ENCODE results near the gene ROBO1.
"Not testable (repeated sequence)": the region's sequence is repeated elsewhere in the genome, so short reads cannot be mapped to it uniquely, and the experiment has no call there.

Gene ROBO1

GRCh38 chr3:78736863-78737262 lies 1030.9 kb downstream of the ROBO1 start:
- DNase-seq (ENCODE audit: low read depth): no peak

- DNase-seq (ENCODE audit: low read depth): no peak
Observed at GRCh38 chr3:78734048-78734637, 1033.7 kb downstream of the ROBO1 start.

DNA sequence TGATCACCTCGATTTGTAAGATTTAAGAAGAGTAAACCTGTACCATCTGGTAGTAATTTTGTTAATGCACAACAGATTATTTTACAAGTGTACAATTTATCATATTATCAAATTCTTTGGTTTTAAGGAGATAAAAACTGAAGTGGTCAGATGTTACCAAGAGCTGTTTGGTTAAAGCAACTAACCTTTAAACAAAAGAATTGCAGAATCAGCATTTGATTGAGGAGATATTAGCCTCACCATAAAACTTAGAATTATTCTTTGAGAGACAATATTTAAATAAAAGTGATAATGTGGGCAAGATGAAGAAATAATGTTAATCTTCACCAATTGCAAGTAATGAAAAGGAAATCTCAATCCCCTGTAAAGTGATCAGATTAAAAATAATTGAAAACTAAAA lies 1034.9 kb downstream of the ROBO1 start:
- DNase-seq (ENCODE audit: low read depth): no peak

DNA sequence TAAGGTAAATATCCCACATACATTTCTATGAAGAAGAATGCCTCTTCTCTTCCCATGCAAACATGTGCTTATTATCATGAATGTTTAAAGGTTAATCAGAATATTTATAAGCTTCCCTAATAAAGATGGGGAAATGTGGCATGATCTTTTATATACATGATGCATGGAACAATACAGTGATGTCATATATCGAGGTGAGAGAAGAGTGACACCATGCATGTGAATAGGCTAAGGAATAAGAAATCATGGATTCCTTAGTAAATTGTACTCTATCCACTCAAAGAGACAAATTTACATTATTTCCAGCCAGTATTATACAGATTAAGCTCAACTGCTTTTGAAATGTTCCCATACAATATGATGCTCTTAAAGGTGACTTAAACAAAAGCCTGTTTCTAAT lies 1035.3 kb downstream of the ROBO1 start:
- DNase-seq (ENCODE audit: low read depth): no peak

DNA sequence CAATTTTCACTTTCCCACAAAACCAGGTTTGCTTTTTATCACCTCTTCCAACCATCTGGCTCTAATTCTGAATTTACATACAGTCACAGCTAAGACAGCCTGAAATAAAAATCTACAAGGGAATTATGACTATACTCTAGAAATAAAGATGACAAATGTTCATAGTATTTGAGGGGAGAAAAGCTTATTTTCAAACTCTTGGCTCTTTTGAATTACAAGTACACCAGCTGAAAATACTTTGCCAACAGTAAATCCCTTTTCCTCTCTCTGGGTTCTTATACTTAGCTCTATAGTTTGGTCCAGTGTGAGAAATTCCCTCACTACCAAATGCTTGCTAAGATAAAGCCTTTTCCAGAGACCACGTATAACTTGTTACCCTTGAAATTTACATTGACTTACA lies 1037.9 kb downstream of the ROBO1 start:
- no peak for DNase-seq (ENCODE audit: low read depth)

GRCh38 chr3:78728406-78729145 lies 1039.2 kb downstream of the ROBO1 start:
- no peak for DNase-seq (ENCODE audit: low read depth)

GRCh38 chr3:78726545-78726944 lies 1041.3 kb downstream of the ROBO1 start:
- no peak for DNase-seq (ENCODE audit: low read depth)

GRCh38 chr3:78725703-78726246 lies 1042.0 kb downstream of the ROBO1 start:
- no peak for DNase-seq (ENCODE audit: low read depth)

DNA sequence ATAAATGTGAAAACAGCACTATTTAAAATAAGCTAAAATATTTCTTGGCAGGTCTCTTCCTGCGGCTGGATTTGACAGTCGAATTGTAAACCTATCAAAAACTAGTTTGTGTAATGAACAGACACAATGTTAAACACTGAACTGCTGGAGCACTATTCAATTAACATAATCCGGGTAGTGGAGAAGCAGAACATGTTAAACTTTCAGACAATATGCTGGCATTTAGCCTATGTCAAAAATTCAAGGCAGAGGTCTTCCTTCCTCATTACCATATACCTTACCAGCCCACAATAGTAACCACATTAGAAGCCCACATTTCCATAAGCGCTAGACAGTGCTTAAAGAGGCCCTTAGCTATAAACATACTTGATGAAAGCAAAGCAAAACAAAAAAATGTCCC lies 1042.9 kb downstream of the ROBO1 start:
- DNase-seq (ENCODE audit: low read depth): no peak

DNA sequence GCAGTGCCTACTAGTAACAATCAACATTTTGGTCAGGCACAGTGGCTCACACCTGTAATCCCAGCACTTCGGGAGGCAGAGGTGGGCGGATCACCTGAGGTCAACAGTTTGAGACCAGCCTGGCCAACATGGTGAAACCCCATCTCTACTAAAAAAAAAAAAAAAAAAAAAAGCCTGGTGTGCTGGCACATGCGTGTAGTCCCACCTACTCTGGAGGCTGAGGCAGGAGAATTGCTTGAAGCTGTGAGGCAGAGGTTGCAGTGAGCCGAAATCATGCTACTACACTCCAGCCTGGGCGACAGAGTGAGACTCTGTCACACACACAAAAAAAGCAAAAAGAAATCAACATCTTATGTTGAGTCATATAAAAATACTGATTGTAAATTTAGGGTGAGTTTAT lies 1043.4 kb downstream of the ROBO1 start:
- not testable (repeated sequence) for DNase-seq (ENCODE audit: low read depth)

- no peak for DNase-seq (ENCODE audit: low read depth)
Observed at GRCh38 chr3:78721771-78722543, 1045.8 kb downstream of the ROBO1 start.

- no peak for DNase-seq (ENCODE audit: low read depth)
Observed at GRCh38 chr3:78718707-78719106, 1049.1 kb downstream of the ROBO1 start.

- no peak for DNase-seq (ENCODE audit: low read depth)
Observed at GRCh38 chr3:78717041-78717440, 1050.8 kb downstream of the ROBO1 start.

DNA sequence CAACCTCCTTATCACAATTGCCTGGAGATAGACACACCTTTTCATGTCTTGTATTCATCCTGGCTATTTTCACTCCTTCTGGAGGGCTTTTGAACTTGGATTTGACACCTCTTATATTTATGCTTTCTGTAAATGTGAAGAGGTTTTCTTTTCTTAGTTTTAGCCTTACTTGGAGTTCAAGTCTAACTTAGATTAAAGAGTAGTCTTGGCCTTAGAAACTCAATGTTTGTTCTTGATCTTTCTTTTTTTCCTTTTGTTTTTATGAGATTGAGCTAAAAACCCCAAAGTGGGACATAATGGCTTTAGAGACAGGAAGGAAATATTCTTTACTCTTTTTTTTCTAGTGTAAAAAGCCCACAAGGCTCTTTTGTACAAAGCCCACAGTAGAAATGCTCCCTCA lies 1054.9 kb downstream of the ROBO1 start:
- DNase-seq (ENCODE audit: low read depth): no peak

DNA sequence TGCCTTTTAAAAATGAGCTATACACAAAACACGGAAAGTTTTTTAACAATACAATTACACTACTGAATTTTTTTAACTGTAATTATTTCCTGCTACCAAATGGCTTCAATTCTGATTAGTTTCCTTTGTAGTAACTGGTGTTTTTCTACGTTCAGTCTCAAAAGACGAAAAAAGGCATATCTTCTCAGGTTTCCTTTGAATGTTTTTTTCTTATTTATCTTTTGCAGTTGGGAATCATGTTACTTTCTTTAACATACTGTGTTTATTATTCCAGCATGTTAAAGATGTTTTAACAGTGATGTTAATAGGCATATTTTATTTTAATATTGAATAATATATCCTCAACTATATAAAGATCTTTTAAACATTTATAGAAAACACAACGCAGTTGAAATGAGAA lies 1055.5 kb downstream of the ROBO1 start:
- DNase-seq (ENCODE audit: low read depth): no peak

DNA sequence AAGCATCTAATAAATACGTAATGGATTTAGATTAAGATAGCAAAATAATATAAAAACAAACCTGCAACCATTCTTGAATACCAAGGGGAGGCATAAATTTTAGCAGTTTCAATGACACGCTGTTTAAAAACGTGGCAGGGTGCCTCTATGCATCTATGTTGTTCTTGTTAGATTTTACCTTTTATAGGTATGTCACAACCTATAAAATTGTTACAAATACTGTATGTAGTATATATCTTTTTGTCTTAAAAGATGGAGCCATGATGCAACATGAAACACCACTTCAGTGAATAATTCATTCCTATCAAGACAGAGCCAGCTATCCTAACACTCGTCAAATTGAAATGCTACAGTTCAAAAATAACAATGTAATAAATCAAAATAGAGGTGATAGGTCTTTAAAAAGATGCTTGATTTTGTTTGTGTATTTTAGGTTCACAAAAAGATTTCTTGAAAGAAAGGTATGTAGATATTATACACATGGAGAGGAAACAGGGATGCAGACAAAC lies 1059.2 kb downstream of the ROBO1 start:
- no peak for DNase-seq (ENCODE audit: low read depth)

- no peak for DNase-seq (ENCODE audit: low read depth)
Observed at GRCh38 chr3:78707609-78708008, 1060.2 kb downstream of the ROBO1 start.

GRCh38 chr3:78706906-78707523 lies 1060.8 kb downstream of the ROBO1 start:
- no peak for DNase-seq (ENCODE audit: low read depth)

- no peak for DNase-seq (ENCODE audit: low read depth)
Observed at GRCh38 chr3:78703944-78704343, 1063.9 kb downstream of the ROBO1 start.

- DNase-seq (ENCODE audit: low read depth): no peak
Observed at GRCh38 chr3:78701537-78701936, 1066.3 kb downstream of the ROBO1 start.

DNA sequence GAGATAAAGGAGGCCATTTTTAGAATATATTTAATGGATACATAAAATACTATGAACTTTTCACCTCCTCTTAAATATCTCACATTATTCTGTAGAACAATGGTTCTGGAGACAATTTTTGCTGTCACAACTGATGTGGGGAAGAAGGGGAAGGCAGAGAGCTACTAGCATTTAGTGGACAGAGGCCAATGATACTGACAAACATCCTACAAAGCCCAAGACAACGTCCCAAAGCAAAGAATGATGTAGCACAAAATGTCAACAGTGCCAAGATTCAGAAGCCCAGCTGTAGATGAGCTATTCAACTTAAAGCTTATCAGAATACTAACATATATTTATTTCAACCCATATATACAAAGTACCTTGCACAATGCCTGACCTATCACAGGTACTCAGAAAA lies 1069.4 kb downstream of the ROBO1 start:
- no peak for DNase-seq (ENCODE audit: low read depth)

DNA sequence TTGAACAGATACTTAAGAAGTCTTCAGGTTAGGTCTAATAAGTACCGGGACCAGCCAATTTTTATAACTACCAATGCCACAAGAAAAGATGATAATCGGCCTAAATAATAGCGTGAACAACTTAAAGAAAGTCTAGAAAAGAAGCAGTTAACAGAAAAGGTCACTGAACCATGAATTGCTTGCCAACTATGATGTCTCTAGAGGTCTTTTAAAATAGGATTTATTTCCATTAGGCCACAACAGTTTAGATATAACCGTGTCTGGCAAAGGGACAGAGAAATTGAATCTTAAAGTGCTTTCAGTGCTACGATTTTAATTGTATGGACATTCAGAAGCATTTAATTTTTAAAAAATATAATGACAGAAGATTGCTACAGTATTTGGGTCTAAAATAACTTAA lies 1070.4 kb downstream of the ROBO1 start:
- DNase-seq (ENCODE audit: low read depth): no peak
